Fibroblast of lung (primary cell): ENCODE measurements around the gene RINL.

Experiments used
- CTCF ChIP-seq, 2 donors: IDR thresholded peaks in 1 of 2; conservative IDR thresholded peaks in 1 of 2; 1 replicate in 1 of 2; 2 replicates in 1 of 2; pipeline ENCODE4 v1.5.1; 2011 to 2012; ENCODE audit warnings: low read length in 2 of 2, control low read depth in 1 of 2, inconsistent platforms in 1 of 2, low read depth in 1 of 2, mild to moderate bottlenecking in 1 of 2
- EZH2 ChIP-seq: IDR thresholded peaks from 2 replicates; pipeline ENCODE4 v1.5.1; 2012; ENCODE audit warnings: low read length, control low read depth, mild to moderate bottlenecking; ENCODE audit errors: missing control alignments

- no peak for TF ChIP-seq CTCF (conservative IDR thresholded peaks at IDR 0.05 in 1 of 2, IDR thresholded peaks at IDR 0.05 in 1 of 2; ENCODE audit: low read depth in 1 of 2, low read length in 2 of 2)
- no peak for TF ChIP-seq EZH2
These were observed 7.5 kb downstream of the RINL start for GRCh38 chr19:38870612-38871011.
